GM18873 (cell line): Measurements from ENCODE around the gene TMEM253.

ENCODE experiments used
- ATAC-seq: cut with Tn5 transposase; IDR thresholded peaks from one replicate; pipeline ENCODE4 v1.9.1; 2021; ENCODE audit warnings: mild to moderate bottlenecking, moderate library complexity, moderate number of reproducible peaks; ENCODE audit not compliant: unreplicated experiment, low FRiP score

The TMEM253 gene

DNA sequence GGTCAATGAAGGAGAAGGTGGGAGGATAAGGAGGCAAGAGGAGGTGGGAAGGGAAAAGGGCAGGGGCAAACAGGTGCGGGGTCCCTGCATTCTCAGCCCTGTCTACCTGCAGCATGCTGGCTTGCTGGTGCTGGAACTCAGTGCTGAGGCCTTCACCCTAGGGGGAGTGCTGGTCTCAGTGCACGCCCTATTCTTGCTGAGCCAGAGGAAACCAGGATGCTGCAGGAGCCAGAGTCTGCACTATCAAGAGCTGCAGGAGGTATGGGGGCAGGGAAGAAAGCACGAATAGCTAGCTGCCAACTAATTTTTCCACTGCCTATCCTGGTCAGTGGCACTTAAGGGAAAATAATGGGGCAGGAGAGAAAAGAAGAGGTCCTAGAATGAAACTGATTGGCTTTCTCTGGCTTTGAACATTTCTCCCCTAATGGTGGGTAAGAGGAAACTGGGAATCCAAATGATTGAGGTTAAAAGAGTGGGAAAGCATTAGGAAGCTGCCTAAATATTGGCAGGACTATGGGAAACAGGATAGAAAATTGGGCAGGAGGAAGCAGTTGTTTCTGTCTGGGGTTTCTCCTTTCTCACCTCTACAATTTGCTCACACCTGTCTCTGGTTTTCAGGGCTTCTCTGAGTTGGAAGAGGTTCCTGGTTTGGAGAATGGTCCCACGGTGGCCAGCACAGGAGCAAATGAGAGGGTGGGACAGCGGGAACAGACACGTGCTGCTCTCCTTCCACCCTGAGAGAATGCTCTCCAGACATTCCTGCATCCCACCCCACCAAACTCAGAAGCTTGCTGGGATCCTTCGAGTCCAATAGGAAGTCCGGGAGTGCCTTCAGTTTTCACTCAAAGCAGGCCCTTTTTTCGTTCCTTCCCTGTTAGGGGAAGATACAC is 1.9 kb downstream of the TMEM253 start:
- ATAC-seq = no peak

GRCh38 chr14:21103411-21103709 is 2.5 kb downstream of the TMEM253 start:
- ATAC-seq = no peak

GRCh38 chr14:21103710-21104447 is 3.0 kb downstream of the TMEM253 start:
- ATAC-seq = peak; percentile 87

DNA sequence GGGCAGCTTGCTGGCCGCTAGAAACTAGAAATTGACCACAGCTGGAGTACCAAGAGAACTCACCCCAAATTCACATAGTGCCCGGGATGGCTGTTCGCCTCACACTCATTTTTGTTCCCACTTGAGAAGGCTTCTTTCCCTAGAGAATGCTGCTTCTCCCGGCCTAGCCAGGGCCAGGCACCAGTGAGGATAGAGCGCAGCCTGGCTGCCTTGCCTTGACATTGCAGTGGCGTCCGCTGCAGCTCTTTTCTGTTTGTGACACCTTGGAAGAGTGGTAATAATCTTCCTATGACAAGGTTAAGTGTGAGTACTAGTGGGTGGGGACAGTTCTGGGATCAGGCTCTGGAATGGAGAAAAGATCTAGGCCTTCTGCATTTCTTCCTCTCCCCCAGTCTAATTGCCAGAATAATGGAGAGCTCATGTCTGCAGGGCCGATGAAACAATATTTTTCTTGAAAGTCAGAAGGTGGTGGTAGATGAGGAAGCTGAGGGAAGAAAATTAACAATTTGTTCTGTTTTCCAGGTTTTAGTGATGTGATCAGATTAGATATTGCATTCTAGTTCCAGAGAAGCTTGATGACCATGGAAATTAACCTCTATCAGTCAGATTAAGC is 3.7 kb downstream of the TMEM253 start:
- ATAC-seq = peak; percentile 27

GRCh38 chr14:21105095-21105494 is 4.2 kb downstream of the TMEM253 start:
- ATAC-seq = no peak

DNA sequence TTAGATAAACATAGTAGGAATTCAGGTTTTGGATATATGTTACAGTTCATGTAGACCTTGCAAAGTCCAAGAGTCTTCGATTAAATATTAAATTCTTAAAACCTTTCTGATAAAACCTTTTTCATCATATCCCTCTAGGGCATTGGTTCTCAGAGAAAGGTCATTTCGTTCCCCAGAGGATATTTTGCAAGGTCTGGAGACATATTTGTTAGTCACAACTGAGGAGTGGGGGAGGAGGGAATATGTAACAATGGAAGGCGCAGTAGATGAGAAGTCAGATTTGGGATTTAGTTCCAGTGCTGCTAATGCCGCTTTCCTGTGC is 5.3 kb downstream of the TMEM253 start:
- ATAC-seq = no peak

DNA sequence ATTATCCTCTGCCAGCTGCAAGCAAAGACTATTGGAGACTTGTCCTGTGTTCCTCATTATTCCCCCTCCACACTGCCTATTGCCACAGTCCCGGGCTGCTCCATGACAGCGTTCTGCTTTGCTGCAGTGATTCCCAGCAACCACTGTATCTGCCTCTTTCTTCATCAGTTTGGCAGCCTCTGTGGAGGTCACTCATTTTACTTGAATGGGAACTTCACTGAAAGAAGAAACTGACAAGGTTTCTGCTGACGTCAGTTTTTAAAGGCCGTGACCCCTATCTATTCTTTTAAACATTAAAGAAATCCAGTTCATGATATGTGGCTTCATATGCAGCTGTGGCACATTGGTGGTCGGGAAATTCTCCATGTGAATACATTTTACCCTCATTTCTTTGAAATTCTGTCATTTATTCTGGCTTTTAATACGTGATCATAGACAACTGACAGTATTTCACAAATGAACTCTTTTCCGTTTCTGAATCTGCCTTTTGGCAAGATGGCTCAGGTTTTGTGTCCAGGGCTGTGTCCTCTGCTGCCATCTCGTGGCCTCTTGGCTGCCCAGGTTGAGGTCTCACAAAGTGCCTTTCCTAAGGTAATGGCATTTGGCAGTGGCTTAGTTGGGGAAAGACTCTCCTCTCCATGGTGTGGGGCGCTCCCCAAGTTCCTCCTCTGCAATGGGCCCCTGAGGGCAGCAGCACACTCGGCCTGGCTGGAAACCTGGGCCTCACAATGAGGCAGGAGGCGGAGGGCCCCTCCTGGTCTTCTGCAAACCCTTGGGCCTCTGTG is 5.8 kb downstream of the TMEM253 start:
- ATAC-seq = no peak

DNA sequence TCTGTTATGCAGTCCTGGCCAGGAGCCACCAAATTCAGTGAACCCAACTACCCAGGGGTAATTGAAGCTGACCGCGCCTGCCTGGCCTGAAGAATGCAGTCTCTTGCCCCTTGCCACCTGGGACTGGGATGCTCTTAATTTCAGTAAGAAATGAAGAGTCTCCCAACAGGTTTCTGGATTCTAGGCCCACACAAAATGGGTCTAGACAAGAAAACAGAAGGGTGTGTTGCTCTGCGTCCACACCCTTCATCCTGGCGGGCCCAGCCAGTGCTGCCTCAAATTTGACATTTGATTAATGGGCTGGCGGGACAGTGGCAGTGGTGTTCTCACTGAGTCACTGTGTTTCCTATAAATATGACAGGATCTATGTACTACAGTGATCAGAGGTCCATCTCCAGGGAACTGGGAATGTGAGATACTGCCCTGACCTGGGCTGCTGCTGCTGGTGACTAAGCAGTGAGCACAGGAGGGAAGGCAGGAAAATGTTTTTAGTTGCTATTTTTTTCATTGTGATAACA is 6.5 kb downstream of the TMEM253 start:
- no peak for ATAC-seq

DNA sequence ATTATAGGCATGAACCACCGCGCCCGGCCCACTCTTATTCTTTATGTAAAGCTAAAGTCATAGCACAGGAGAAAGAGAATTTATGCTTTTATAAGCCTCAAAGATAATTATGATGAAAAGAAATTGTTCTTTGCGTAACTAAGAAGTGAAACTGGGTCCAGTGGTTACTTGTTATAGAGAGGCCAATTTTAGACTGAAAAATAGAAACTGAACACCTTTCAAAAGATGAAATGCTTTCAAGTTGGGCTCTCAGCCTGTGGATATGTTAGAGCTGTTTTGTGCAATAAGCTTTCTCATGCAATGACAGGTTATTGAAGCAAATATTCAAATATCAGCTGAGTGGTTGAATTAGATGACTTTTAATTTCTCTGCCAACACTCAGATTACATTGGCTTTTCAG is 7.9 kb downstream of the TMEM253 start:
- ATAC-seq = no peak

- ATAC-seq = no peak
Measured at GRCh38 chr14:21109377-21110138, 8.7 kb downstream of the TMEM253 start.

DNA sequence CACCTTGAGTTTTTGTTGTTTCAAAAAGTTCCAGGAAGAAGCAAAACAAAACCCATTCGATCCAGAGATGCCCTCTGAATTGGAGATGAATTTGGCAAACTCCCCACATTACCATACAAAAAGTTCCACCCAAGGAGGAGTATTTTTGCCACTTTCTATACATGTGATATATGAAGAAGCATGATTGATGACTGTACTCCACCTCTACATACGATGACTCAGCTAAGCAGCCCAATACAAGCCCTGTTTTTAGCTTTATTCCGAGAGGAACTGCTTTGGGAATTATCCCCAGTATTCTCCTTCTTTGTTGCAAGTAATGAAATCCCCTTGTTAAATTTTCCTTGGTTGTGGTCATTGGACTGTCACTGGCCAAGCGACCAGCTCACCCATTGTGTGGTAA is 11.4 kb downstream of the TMEM253 start:
- ATAC-seq = no peak

DNA sequence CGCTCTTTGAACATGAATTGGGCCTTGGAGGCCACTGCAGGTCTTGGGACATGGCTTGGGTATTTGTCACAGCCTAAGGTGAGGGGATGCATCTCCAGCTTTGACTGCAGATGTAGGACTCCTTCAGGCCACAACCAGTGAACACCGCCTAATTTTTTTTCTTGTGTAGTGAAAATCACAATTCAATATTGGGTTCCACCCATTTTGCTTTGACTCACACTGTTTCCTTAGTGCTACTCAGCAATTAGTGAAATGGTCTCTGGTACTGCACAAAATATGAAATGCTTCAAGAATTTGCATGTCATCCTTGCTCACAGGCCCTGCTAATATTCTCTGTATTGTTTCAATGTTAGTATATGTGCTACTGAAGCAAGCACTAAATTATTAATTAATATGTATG is 12.5 kb downstream of the TMEM253 start:
- ATAC-seq = no peak

GRCh38 chr14:21118933-21119332 is 18.1 kb downstream of the TMEM253 start:
- no peak for ATAC-seq

GRCh38 chr14:21120686-21121085 is 19.8 kb downstream of the TMEM253 start:
- no peak for ATAC-seq

GRCh38 chr14:21121122-21121521 is 20.3 kb downstream of the TMEM253 start:
- no peak for ATAC-seq

DNA sequence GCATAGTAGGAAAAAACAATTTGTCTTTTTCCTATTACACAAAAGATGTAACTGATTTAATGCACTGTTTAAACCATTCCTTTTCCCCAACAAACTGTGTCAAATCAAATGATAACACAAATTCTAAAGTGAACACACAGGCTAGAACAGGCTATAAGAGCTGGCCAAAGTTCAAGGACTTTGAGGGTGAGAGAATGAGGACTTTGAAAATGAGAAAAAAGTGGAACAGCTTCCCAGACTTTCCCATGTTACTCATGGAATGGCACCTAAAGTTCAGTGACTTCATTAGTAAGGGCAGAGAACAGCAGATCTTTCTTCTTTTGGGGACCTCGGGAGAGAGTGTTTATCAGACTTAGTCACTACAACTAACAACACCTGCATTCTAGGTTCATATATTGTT is 22.6 kb downstream of the TMEM253 start:
- no peak for ATAC-seq

DNA sequence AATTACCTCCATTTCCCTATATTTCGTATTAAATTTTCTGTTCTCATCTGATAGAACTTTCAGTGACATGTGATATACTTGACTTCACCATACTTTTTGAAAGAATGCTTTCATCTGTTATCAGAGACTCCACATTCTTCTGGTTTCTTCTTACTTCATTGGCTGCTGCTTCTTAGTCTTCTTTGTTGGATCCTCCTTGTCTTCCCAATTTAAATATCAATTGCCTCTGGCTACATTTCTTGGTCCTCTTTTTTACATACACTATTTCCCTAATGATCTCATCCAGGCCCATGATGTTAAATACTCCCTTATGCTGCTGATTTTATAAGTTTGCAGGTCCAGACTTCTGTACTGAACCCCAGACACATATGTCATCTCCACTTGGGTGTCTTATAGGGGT is 33.0 kb downstream of the TMEM253 start:
- ATAC-seq = no peak

DNA sequence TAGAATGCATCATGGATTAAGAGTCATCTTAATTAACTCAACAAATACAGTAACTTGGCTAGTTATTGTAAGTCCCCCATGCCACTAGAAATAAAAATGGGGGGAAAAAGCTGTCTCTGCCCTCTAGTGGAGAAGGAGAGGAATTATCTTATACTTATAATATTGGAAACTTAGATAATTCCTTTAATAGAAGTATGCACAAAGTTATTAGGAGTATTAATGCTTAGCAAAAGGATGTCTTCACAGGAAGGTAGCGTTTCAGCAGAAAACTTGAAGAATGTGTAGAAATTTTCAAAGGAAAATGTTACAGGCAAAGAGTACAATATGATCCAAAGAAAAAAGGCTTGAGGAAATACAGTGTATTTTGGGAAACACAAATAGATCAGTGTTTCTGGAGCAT is 35.2 kb downstream of the TMEM253 start:
- ATAC-seq = no peak

DNA sequence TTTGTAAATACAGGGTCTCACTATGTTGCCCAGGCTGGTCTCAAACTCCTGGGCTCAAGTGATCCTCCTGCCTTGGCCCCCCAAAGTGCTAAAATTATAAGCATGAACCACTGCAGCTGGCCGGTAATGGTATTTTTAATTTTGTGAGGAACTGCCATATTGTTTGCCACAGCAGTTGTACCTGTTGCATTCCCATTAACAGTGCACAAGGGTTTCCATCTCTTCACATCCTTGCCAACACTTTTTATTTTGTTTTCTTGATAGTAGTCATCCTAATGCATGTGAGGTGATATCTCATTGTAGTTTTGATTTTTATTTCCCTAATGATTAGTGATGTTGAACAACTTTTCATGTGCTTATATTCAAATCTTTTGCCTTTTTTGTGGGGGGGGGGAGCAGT is 41.5 kb downstream of the TMEM253 start:
- no peak for ATAC-seq

DNA sequence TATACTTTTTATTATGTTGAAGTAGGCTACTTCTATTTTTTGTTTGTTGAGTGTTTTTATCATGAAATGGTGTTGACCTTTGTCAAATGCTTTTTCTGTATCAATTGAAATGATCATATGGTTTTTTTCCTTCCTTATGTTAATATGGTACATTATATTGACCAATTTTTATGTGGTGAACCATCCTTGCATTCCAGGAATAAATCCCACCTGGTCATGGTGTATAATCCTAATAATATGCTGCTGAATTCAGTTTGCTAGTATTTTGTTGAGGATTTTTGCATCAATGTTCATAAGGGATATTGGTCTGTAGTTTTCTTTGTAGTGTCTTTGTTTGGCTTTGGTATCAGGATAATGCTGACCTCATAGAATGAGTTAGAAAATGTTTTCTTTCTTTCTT is 44.6 kb downstream of the TMEM253 start:
- ATAC-seq = no peak
